HEK293 (cell line): Measurements from ENCODE around the gene TRPV6.

Experiments used
- HOXC10 ChIP-seq: sonication (generic); formaldehyde crosslinking; IDR thresholded peaks from 2 replicates; pipeline ENCODE4 v1.8.1; 2023; ENCODE audit warnings: mild to moderate bottlenecking, missing genetic modification reagents
- KLF7 ChIP-seq: fragments of 450-650 bp; formaldehyde crosslinking; IDR thresholded peaks from 2 replicates; pipeline ENCODE4 v1.5.1; 2016; ENCODE audit warnings: missing biosample characterization, missing genetic modification characterization, borderline replicate concordance
- SP7 ChIP-seq: fragments of 450-650 bp; formaldehyde crosslinking; IDR thresholded peaks from 2 replicates; pipeline ENCODE4 v1.5.1; 2016; ENCODE audit warnings: missing biosample characterization, missing genetic modification characterization
- ZBTB1 ChIP-seq: fragments of 450-650 bp; formaldehyde crosslinking; IDR thresholded peaks from 2 replicates; pipeline ENCODE4 v1.5.1; 2016; ENCODE audit warnings: missing biosample characterization, missing genetic modification characterization
- ZBTB21 ChIP-seq: fragments of 450-650 bp; formaldehyde crosslinking; IDR thresholded peaks from 2 replicates; pipeline ENCODE4 v1.5.1; 2017; ENCODE audit warnings: missing biosample characterization, missing genetic modification characterization
- ZNF146 ChIP-seq: fragments of 450-650 bp; formaldehyde crosslinking; IDR thresholded peaks from 2 replicates; pipeline ENCODE4 v1.5.1; 2016; ENCODE audit warnings: missing biosample characterization, missing genetic modification characterization
- ZNF660 ChIP-seq: fragments of 450-650 bp; IDR thresholded peaks from 2 replicates; pipeline ENCODE4 v1.5.1; 2018; ENCODE audit warnings: missing biosample characterization, mild to moderate bottlenecking, missing genetic modification characterization
- TF ChIP-seq, protein P1 (sequence below): fragments of 450-650 bp; IDR thresholded peaks from 2 replicates; pipeline ENCODE4 v1.5.1; 2018; ENCODE audit warnings: missing biosample characterization, mild to moderate bottlenecking, missing genetic modification characterization
- TF ChIP-seq, protein P2 (sequence below): fragments of 450-650 bp; formaldehyde crosslinking; IDR thresholded peaks from 2 replicates; pipeline ENCODE4 v1.5.1; 2016; ENCODE audit warnings: missing biosample characterization, missing genetic modification characterization
- TF ChIP-seq, protein P3 (sequence below): sonication (generic); formaldehyde crosslinking; IDR thresholded peaks from 2 replicates; pipeline ENCODE4 v1.8.1; 2022; ENCODE audit warnings: mild to moderate bottlenecking, moderate library complexity, missing genetic modification reagents
- TF ChIP-seq, protein P4 (sequence below): fragments of 450-650 bp; formaldehyde crosslinking; IDR thresholded peaks from 2 replicates; pipeline ENCODE4 v1.5.1; 2017; ENCODE audit warnings: missing biosample characterization, missing genetic modification characterization

DNA sequence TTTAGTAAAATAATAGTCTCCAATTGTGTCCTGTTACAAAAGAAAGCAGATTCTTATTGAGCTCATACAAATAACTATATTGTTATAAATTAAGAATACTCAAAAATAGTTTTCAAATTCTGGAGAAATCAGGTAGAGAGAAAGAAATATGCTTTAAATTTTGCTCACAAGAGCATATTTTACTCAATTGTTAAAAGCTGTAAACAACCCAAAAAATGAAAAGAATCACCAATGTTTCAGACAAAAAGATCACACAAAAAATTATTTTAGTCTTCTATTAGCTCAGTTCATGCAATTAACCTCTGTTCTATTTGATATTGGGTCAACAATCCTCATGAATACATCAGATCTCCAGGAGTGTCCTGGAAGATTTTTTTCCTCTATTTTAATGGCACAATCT lies 18.6 kb upstream of the TRPV6 start:
- TF ChIP-seq, protein P1, sequence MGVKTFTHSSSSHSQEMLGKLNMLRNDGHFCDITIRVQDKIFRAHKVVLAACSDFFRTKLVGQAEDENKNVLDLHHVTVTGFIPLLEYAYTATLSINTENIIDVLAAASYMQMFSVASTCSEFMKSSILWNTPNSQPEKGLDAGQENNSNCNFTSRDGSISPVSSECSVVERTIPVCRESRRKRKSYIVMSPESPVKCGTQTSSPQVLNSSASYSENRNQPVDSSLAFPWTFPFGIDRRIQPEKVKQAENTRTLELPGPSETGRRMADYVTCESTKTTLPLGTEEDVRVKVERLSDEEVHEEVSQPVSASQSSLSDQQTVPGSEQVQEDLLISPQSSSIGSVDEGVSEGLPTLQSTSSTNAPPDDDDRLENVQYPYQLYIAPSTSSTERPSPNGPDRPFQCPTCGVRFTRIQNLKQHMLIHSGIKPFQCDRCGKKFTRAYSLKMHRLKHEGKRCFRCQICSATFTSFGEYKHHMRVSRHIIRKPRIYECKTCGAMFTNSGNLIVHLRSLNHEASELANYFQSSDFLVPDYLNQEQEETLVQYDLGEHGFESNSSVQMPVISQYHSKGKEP (tag by site-specific recombination), result no peak
- TF ChIP-seq, protein P2, sequence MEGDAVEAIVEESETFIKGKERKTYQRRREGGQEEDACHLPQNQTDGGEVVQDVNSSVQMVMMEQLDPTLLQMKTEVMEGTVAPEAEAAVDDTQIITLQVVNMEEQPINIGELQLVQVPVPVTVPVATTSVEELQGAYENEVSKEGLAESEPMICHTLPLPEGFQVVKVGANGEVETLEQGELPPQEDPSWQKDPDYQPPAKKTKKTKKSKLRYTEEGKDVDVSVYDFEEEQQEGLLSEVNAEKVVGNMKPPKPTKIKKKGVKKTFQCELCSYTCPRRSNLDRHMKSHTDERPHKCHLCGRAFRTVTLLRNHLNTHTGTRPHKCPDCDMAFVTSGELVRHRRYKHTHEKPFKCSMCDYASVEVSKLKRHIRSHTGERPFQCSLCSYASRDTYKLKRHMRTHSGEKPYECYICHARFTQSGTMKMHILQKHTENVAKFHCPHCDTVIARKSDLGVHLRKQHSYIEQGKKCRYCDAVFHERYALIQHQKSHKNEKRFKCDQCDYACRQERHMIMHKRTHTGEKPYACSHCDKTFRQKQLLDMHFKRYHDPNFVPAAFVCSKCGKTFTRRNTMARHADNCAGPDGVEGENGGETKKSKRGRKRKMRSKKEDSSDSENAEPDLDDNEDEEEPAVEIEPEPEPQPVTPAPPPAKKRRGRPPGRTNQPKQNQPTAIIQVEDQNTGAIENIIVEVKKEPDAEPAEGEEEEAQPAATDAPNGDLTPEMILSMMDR (tag by site-specific recombination), result no peak
- TF ChIP-seq ZBTB1 (tag by site-specific recombination) (no peak), SP7 (tag by site-specific recombination) (no peak), ZNF660 (tag by site-specific recombination) (no peak), ZNF146 (no peak), KLF7 (tag by site-specific recombination) (no peak), ZBTB21 (no peak), HOXC10 (CRISPR knock-in tag) (no peak)
- TF ChIP-seq, protein P3, sequence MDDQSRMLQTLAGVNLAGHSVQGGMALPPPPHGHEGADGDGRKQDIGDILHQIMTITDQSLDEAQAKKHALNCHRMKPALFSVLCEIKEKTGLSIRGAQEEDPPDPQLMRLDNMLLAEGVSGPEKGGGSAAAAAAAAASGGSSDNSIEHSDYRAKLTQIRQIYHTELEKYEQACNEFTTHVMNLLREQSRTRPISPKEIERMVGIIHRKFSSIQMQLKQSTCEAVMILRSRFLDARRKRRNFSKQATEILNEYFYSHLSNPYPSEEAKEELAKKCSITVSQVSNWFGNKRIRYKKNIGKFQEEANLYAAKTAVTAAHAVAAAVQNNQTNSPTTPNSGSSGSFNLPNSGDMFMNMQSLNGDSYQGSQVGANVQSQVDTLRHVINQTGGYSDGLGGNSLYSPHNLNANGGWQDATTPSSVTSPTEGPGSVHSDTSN (CRISPR knock-in tag), result no peak
- TF ChIP-seq, protein P4, sequence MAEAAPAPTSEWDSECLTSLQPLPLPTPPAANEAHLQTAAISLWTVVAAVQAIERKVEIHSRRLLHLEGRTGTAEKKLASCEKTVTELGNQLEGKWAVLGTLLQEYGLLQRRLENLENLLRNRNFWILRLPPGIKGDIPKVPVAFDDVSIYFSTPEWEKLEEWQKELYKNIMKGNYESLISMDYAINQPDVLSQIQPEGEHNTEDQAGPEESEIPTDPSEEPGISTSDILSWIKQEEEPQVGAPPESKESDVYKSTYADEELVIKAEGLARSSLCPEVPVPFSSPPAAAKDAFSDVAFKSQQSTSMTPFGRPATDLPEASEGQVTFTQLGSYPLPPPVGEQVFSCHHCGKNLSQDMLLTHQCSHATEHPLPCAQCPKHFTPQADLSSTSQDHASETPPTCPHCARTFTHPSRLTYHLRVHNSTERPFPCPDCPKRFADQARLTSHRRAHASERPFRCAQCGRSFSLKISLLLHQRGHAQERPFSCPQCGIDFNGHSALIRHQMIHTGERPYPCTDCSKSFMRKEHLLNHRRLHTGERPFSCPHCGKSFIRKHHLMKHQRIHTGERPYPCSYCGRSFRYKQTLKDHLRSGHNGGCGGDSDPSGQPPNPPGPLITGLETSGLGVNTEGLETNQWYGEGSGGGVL (tag by site-specific recombination), result no peak
